Upper lobe of left lung (tissue), 4 donors: ENCODE measurements around the gene GABBR2.

ENCODE experiments used
- CTCF ChIP-seq, 6 experiments: fragments of 450-650 bp in 4 of 6; fragments of 200-600 bp in 2 of 6; sonication (generic) in 2 of 6; IDR thresholded peaks; one replicate each; pipeline ENCODE4 v1.5.1; 2016 to 2019; ENCODE audit warnings: antibody characterized with exemption in 6 of 6
- EP300 ChIP-seq, 4 donors: sonication (generic); formaldehyde crosslinking; IDR thresholded peaks; one replicate each; pipeline ENCODE4 v1.5.1; 2017; ENCODE audit warnings: antibody characterized with exemption in 4 of 4, control low read depth in 2 of 4
- POLR2A ChIP-seq, 4 donors: fragments of 450-650 bp; IDR thresholded peaks; one replicate each; pipeline ENCODE4 v1.5.1; 2016 to 2017; ENCODE audit warnings: antibody characterized with exemption in 4 of 4, mild to moderate bottlenecking in 2 of 4

- TF ChIP-seq POLR2A (IDR thresholded peaks at IDR 0.05) = no peak
- no peak for TF ChIP-seq CTCF (IDR thresholded peaks at IDR 0.05)
- TF ChIP-seq EP300 (IDR thresholded peaks at IDR 0.05) = no peak
These were observed 93.8 kb downstream of the GABBR2 start for GRCh38 chr9:98614941-98615340.
